HG02852 (cell line): ENCODE results near the gene TSHZ2.

Experiments
- ATAC-seq: cut with Tn5 transposase; IDR thresholded peaks from one replicate; pipeline ENCODE4 v1.9.1; 2021; ENCODE audit warnings: mild to moderate bottlenecking, moderate library complexity; ENCODE audit not compliant: unreplicated experiment

Gene TSHZ2

GRCh38 chr20:53190225-53190624, 218.1 kb downstream of the TSHZ2 start:
- no peak for ATAC-seq

GRCh38 chr20:53191957-53192356, 219.8 kb downstream of the TSHZ2 start:
- ATAC-seq, result no peak

- no peak for ATAC-seq
These were observed 222.4 kb downstream of the TSHZ2 start for GRCh38 chr20:53194306-53195290.

GRCh38 chr20:53195876-53196610, 223.9 kb downstream of the TSHZ2 start:
- no peak for ATAC-seq

GRCh38 chr20:53201588-53201987, 229.4 kb downstream of the TSHZ2 start:
- no peak for ATAC-seq

GRCh38 chr20:53202777-53203176, 230.6 kb downstream of the TSHZ2 start:
- ATAC-seq, result no peak

GRCh38 chr20:53205046-53205445, 232.9 kb downstream of the TSHZ2 start:
- no peak for ATAC-seq

GRCh38 chr20:53208110-53208832, 236.1 kb downstream of the TSHZ2 start:
- ATAC-seq, result no peak

GRCh38 chr20:53210041-53210440, 237.9 kb downstream of the TSHZ2 start:
- no peak for ATAC-seq

GRCh38 chr20:53210931-53211330, 238.8 kb downstream of the TSHZ2 start:
- ATAC-seq, result no peak

- no peak for ATAC-seq
These were observed 239.9 kb downstream of the TSHZ2 start for GRCh38 chr20:53212018-53212417.

- ATAC-seq, result no peak
These were observed 242.2 kb downstream of the TSHZ2 start for GRCh38 chr20:53214392-53214791.

- ATAC-seq, result no peak
These were observed 243.0 kb downstream of the TSHZ2 start for GRCh38 chr20:53215166-53215565.

GRCh38 chr20:53216478-53216855, 244.3 kb downstream of the TSHZ2 start:
- no peak for ATAC-seq

- peak; percentile 81 for ATAC-seq
These were observed 244.9 kb downstream of the TSHZ2 start for GRCh38 chr20:53216856-53217576.

- ATAC-seq, result no peak
These were observed 248.5 kb downstream of the TSHZ2 start for GRCh38 chr20:53220482-53221307.

GRCh38 chr20:53221731-53222130, 249.6 kb downstream of the TSHZ2 start:
- no peak for ATAC-seq

GRCh38 chr20:53222416-53222815, 250.3 kb downstream of the TSHZ2 start:
- ATAC-seq, result no peak

- ATAC-seq, result no peak
These were observed 250.8 kb downstream of the TSHZ2 start for GRCh38 chr20:53222932-53223331.
